K562 (cell line): ENCODE measurements around the gene GPR78.

Source experiments
- CTCF ChIP-seq, 3 experiments: IDR thresholded peaks in 2 of 3; conservative IDR thresholded peaks in 1 of 3; 2 replicates each; pipeline ENCODE4 v1.5.1; 2011 to 2012; ENCODE audit warnings: low read length in 3 of 3, mild to moderate bottlenecking in 3 of 3, control low read depth in 2 of 3, improper control_type of control experiment in 1 of 3, inconsistent platforms in 1 of 3, low read depth in 1 of 3, mixed read lengths in 1 of 3, moderate library complexity in 1 of 3; ENCODE audit not compliant: insufficient read depth in 2 of 3
- ELF1 ChIP-seq: fragments of 200-800 bp; sonication (Bioruptor generic); IDR thresholded peaks from 2 replicates; pipeline ENCODE4 v1.6.1; 2016; ENCODE audit warnings: missing genetic modification characterization, missing compliant biosample characterization
- KDM2B ChIP-seq: fragments of 250-450 bp; sonication (Bioruptor Pico); IDR thresholded peaks from 2 replicates; pipeline ENCODE4 v1.8.0; 2021; ENCODE audit warnings: mild to moderate bottlenecking, moderate library complexity
- MEF2D ChIP-seq: conservative IDR thresholded peaks from 2 replicates; pipeline ENCODE4 v1.6.1; 2016; ENCODE audit warnings: low read depth, missing genetic modification characterization, missing compliant biosample characterization
- RERE ChIP-seq: sonication (generic); formaldehyde crosslinking; IDR thresholded peaks from 2 replicates; pipeline ENCODE4 v1.8.0; 2023; ENCODE audit warnings: missing genetic modification reagents, mild to moderate bottlenecking, borderline replicate concordance
- SAFB2 ChIP-seq: fragments of 200-400 bp; formaldehyde crosslinking; IDR thresholded peaks from 2 replicates; pipeline ENCODE4 v1.6.1; 2018; ENCODE audit warnings: borderline replicate concordance, low read length, low read depth, moderate library complexity; ENCODE audit not compliant: severe bottlenecking
- SMAD3 ChIP-seq: fragments of 450-650 bp; formaldehyde crosslinking; conservative IDR thresholded peaks from 2 replicates; pipeline ENCODE4 v1.4.0; 2020; ENCODE audit warnings: mild to moderate bottlenecking
- STAG1 ChIP-seq: sonication (generic); formaldehyde crosslinking; IDR thresholded peaks from 2 replicates; pipeline ENCODE4 v1.5.0; 2020; ENCODE audit warnings: missing genetic modification reagents, borderline replicate concordance
- TCF7 ChIP-seq: sonication (generic); IDR thresholded peaks from 2 replicates; pipeline ENCODE4 v1.6.1; 2016; ENCODE audit warnings: antibody characterized with exemption, borderline replicate concordance
- ZNF3 ChIP-seq: fragments of 250-450 bp; sonication (Bioruptor Pico); IDR thresholded peaks from 2 replicates; pipeline ENCODE4 v1.5.0; 2021; ENCODE audit warnings: mild to moderate bottlenecking, moderate library complexity

- TF ChIP-seq SAFB2: no peak
- no peak for TF ChIP-seq ELF1
- no peak for TF ChIP-seq TCF7
- TF ChIP-seq CTCF (IDR thresholded peaks at IDR 0.05 in 2 of 3, conservative IDR thresholded peaks at IDR 0.05 in 1 of 3; ENCODE audit: insufficient read depth in 2 of 3, low read depth in 1 of 3, low read length in 3 of 3): no peak
- TF ChIP-seq SMAD3 (CRISPR knock-in tag): no peak
- TF ChIP-seq RERE (CRISPR knock-in tag): no peak
- TF ChIP-seq STAG1 (CRISPR knock-in tag): no peak
- TF ChIP-seq KDM2B (CRISPR knock-in tag): no peak
- no peak for TF ChIP-seq ZNF3 (CRISPR knock-in tag)
- no peak for TF ChIP-seq MEF2D (tag)
Measured at GRCh38 chr4:8609824-8610350, 29.7 kb downstream of the GPR78 start.
